GM12801 (cell line): ENCODE measurements around the gene DOCK10.

Source experiments
- CTCF ChIP-seq: IDR thresholded peaks from one replicate; pipeline ENCODE4 v1.5.1; 2011; ENCODE audit warnings: control low read depth; ENCODE audit not compliant: insufficient read length; ENCODE audit errors: extremely low read depth

DOCK10 gene

GRCh38 chr2:224749136-224749535 is 293.1 kb downstream of the DOCK10 start:
- no peak for TF ChIP-seq CTCF

- no peak for TF ChIP-seq CTCF
Observed at GRCh38 chr2:224747765-224748164, 294.5 kb downstream of the DOCK10 start.

- TF ChIP-seq CTCF = no peak
Observed at GRCh38 chr2:224736227-224736626, 306.0 kb downstream of the DOCK10 start.

GRCh38 chr2:224734949-224735348 is 307.3 kb downstream of the DOCK10 start:
- TF ChIP-seq CTCF = no peak

GRCh38 chr2:224731665-224732064 is 310.6 kb downstream of the DOCK10 start:
- TF ChIP-seq CTCF = no peak

- TF ChIP-seq CTCF = no peak
Observed at GRCh38 chr2:224729435-224729834, 312.8 kb downstream of the DOCK10 start.

GRCh38 chr2:224724331-224724730 is 317.9 kb downstream of the DOCK10 start:
- TF ChIP-seq CTCF = no peak
